Colonic mucosa (tissue), 4 donors: ENCODE results near the gene WEE1. TPM values are rescaled to one million over a fixed set of nuclear protein-coding genes. Genes with fewer than 3 reads are reported as not detected.
A peak's percentile ranks its signal among the peaks of the same experiment; 100 is the strongest.

Experiments
- DNase-seq: peaks from one replicate; pipeline ENCODE4 v3.0.0-alpha.2; 2020
- H3K27ac ChIP-seq: fragments of 200-600 bp; one replicate; pipeline ENCODE4 v1.8.0; 2021
- H3K27me3 ChIP-seq: fragments of 200-600 bp; one replicate; pipeline ENCODE4 v1.8.0; 2021
- H3K36me3 ChIP-seq: fragments of 200-600 bp; one replicate; pipeline ENCODE4 v1.8.0; 2021
- H3K4me1 ChIP-seq: fragments of 200-600 bp; one replicate; pipeline ENCODE4 v1.8.0; 2021; ENCODE audit warnings: mild to moderate bottlenecking
- H3K4me3 ChIP-seq: fragments of 200-600 bp; one replicate; pipeline ENCODE4 v1.8.0; 2021
- H3K9ac ChIP-seq, 2 donors: one replicate each; pipeline ENCODE4 v1.7.0; 2013; ENCODE audit warnings: control low read depth in 2 of 2, low read depth in 2 of 2, low read length in 2 of 2
- H3K9me3 ChIP-seq: fragments of 200-600 bp; one replicate; pipeline ENCODE4 v1.8.0; 2021
- CTCF ChIP-seq: fragments of 200-600 bp; IDR thresholded peaks from one replicate; pipeline ENCODE4 v1.8.0; 2022; ENCODE audit warnings: antibody characterized with exemption, mild to moderate bottlenecking
- intact Hi-C: fragments of 100-400 bp; cut with DNase I; formaldehyde crosslinking; loops from one replicate; pipeline ENCODE4 v1.14.1; 2022
- total RNA-seq, 2 donors: library from RNA; stranded (reverse); fragmentation: NEBNext Ultra II Directional in 1 of 2; extraction: Animal tissue kit (Norgen Biotek cat#: 25700) in 1 of 2; gene quantifications; one replicate each; pipeline ENCODE4 v1.2.1, GENCODE V29; 2021
- donor health status: healthy.
- donor health status: DM: no; HTN: no; CAD: no.
- donor health status: DM: no; HTN: no; CAD: no.

WEE1 gene
- total RNA-seq, 2 donors from 2014 or later = 27.8 to 37.9 TPM

- Histone ChIP-seq H3K36me3 (no peaks in the 10 kb centered on the region), H3K4me3 (peak overlapping the region; percentile 72), H3K9ac (peak overlapping the region; percentile 83 to 97), H3K27ac (peak overlapping the region; percentile 94), H3K27me3 (no peaks in the 10 kb centered on the region), H3K9me3 (no peaks in the 10 kb centered on the region), H3K4me1 (peaks cover 4% of the 10 kb centered on the region)
- DNase-seq = peak; percentile 80
- TF ChIP-seq CTCF = no peak
- intact Hi-C loops = loop anchor here (10.0 kb wide), 1 partner anchor 51 kb away; no protein-coding TSS in a partner anchor
These were observed 2.1 kb downstream of the WEE1 start for GRCh38 chr11:9575260-9576240.

DNA sequence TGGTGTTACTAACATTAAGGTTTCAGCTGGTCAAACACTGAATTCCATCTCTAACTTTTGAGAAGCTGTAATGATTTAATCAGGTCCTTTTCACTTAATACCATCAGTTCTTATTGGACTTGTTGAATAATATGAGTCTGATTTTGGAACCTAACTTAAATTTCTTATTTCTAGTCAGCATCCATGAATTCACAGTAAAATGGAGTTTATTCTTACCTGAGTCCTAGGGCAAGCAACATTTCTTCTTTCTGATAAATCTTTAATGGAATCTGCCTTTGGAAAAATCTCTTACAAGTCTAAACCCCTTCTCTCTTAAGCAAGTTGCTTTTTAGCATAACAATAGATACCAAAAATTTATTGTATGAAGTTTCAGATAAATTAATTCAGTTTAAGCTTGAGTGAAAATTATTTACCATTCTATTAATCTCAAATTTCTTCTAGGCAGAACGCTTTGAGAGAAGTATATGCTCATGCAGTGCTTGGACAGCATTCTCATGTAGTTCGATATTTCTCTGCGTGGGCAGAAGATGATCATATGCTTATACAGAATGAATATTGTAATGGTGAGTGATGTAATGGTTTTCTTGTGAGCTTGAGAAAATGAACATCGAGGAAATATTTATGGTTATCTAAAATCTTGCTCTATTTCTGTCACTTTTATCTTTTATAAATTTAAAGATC, 3.4 kb downstream of the WEE1 start:
- peaks cover 4% of the 10 kb centered on the region for H3K4me1 ChIP-seq
- H3K4me3 ChIP-seq = peak overlapping the region; percentile 72
- intact Hi-C loops = loop anchor here (10.0 kb wide), 1 partner anchor 52 kb away; no protein-coding TSS in a partner anchor
- no peak for TF ChIP-seq CTCF
- no peak for DNase-seq
- no peaks in the 10 kb centered on the region for H3K9me3 ChIP-seq
- H3K36me3 ChIP-seq = no peaks in the 10 kb centered on the region
- H3K27me3 ChIP-seq = no peaks in the 10 kb centered on the region
- no peak overlapping the region for H3K9ac ChIP-seq
- H3K27ac ChIP-seq = peak overlapping the region; percentile 19

DNA sequence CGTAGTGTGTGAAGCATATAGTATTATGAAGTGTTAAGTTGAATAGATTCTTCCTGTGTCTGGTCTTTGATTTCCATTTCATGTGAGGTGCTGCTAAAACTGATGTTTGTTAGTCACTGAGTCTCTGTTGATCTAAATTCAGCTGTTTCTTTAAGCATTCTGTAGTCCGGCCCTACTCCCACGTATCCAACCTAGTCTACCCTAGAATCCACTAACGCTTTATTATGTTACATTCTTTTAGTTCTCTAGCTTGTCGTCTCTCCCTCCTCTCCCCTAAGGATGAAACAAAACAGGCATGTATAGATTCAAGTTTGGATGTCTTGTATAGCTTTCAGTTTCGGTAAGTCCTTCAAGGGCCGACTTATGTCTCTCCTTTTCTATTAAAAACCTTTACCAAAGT, 4.1 kb downstream of the WEE1 start:
- TF ChIP-seq CTCF = no peak
- no peak for DNase-seq

DNA sequence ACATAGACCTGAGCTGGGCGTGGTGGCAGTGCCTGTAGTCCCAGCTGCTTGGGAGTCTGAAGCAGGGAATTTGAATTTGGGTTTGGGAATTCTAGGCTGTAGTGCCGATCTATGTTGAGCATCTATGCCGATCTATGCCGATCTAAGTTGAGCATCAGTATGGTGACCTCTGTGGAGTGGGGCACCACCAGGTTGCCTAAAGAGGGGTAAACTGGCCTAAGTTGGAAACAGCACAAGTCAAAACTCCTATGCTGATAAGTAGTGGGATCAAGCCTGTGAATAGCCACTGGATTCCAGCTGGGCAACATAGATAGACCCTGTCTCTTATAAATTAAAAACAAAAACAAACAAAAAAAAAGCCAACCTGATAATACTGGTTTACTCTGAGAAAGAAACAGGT, 7.4 kb downstream of the WEE1 start:
- H3K27ac ChIP-seq = no peak overlapping the region
- intact Hi-C loops = no loop called here
- TF ChIP-seq CTCF = no peak
- no peaks in the 10 kb centered on the region for H3K27me3 ChIP-seq
- H3K9ac ChIP-seq = no peak overlapping the region
- no peak for DNase-seq
- H3K9me3 ChIP-seq = no peaks in the 10 kb centered on the region
- no peaks in the 10 kb centered on the region for H3K4me1 ChIP-seq
- no peak overlapping the region for H3K4me3 ChIP-seq
- H3K36me3 ChIP-seq = no peaks in the 10 kb centered on the region

More for the DNA sequence above, 4.1 kb downstream of the WEE1 start:
- Histone ChIP-seq H3K27me3 (no peaks in the 10 kb centered on the region), H3K9ac (peak overlapping the region in 1 of 2 donors; percentile 36), H3K9me3 (no peaks in the 10 kb centered on the region), H3K27ac (peak overlapping the region; percentile 19), H3K4me1 (no peaks in the 10 kb centered on the region), H3K4me3 (peak overlapping the region; percentile 4), H3K36me3 (no peaks in the 10 kb centered on the region)
- intact Hi-C loops = loop anchor here (10.0 kb wide), 1 partner anchor 53 kb away; no protein-coding TSS in a partner anchor

GRCh38 chr11:9581556-9582161, 8.2 kb downstream of the WEE1 start:
- Histone ChIP-seq H3K27ac (no peak overlapping the region), H3K4me1 (no peaks in the 10 kb centered on the region), H3K9ac (no peak overlapping the region), H3K36me3 (no peaks in the 10 kb centered on the region), H3K9me3 (no peaks in the 10 kb centered on the region), H3K27me3 (no peaks in the 10 kb centered on the region), H3K4me3 (no peak overlapping the region)
- intact Hi-C loops = no loop called here
- TF ChIP-seq CTCF = no peak
- DNase-seq = no peak
